ENCODE measurements around the gene PERP. TPM values are rescaled to one million over a fixed set of nuclear protein-coding genes. Genes with fewer than 3 reads are reported as not detected.
A peak's percentile ranks its signal among the peaks of the same experiment; 100 is the strongest.

PERP gene
- total RNA-seq, 1 experiment from 2014 or later: 85.9 TPM

GRCh38 chr6:138105880-138106664, 1.1 kb downstream of the PERP start:
- H3K9me2 ChIP-seq (ENCODE audit: insufficient read depth): no peaks in the 10 kb centered on the region
- no peak for ATAC-seq
- ChIA-PET CTCF (interaction anchor here (1.2 to 2.4 kb wide), 3 partner anchors 99 to 105 kb away, joined by 3 to 11 read pairs (median 6); no protein-coding TSS in a partner anchor), RAD21 (ENCODE audit: low non-redundant PET in 1 of 2, low total read pairs in 2 of 2, uncharacterized antibody in 2 of 2, unreplicated experiment in 2 of 2) (no interaction called here), POLR2A (interaction anchor here (0.9 to 1.6 kb wide), 3 partner anchors 19 to 99 kb away, joined by 4 to 6 read pairs (median 5); no protein-coding TSS in a partner anchor)
- H3K27ac ChIP-seq (ENCODE audit: low read depth, low read length): peak overlapping the region; percentile 92
- H3K79me2 ChIP-seq (ENCODE audit: insufficient read depth, low read length): peaks cover 47% of the 10 kb centered on the region
- H3K4me3 ChIP-seq (replicated peaks in 1 of 2; ENCODE audit: low read depth in 1 of 2, low read length in 2 of 2): peak overlapping the region; percentile 75 to 78
- H3K4me1 ChIP-seq (ENCODE audit: control insufficient read depth in 1 of 2, insufficient read depth in 2 of 2, low read length in 2 of 2): peaks cover 13 to 33% of the 10 kb centered on the region in 2 experiments
- H3K9me3 ChIP-seq (ENCODE audit: control insufficient read depth in 1 of 2, insufficient read depth in 1 of 2, low read depth in 1 of 2, low read length in 2 of 2): no peaks in the 10 kb centered on the region
- H3K36me3 ChIP-seq (ENCODE audit: control insufficient read depth in 1 of 2, insufficient read depth in 2 of 2, low read length in 2 of 2): peaks cover 0 to 3% of the 10 kb centered on the region in 2 experiments; a peak in 1 of 4 replicates
- H3K4me2 ChIP-seq (ENCODE audit: low read length): peak overlapping the region; percentile 96
- H3K27me3 ChIP-seq (ENCODE audit: insufficient read depth, low read length): no peaks in the 10 kb centered on the region
- no peak for DNase-seq (ENCODE audit: low read depth, low spot score)
- no peaks in the 10 kb centered on the region for H4K20me1 ChIP-seq (ENCODE audit: insufficient read depth)
- no peak for TF ChIP-seq CEBPB (IDR thresholded peaks at IDR 0.05; ENCODE audit: low read depth)
- TF ChIP-seq FOSL1 (IDR thresholded peaks at IDR 0.05; ENCODE audit: low read depth): no peak
- TF ChIP-seq POLR2AphosphoS5 (IDR thresholded peaks at IDR 0.05; ENCODE audit: low read depth, low read length): no peak
- no peak for TF ChIP-seq EGR1 (IDR thresholded peaks at IDR 0.05; ENCODE audit: low read depth)
- TF ChIP-seq REST (IDR thresholded peaks at IDR 0.05; ENCODE audit: low read depth): no peak
- TF ChIP-seq ZFX (IDR thresholded peaks at IDR 0.05): no peak
- no peak for TF ChIP-seq YY1 (IDR thresholded peaks at IDR 0.05; ENCODE audit: extremely low read depth, insufficient replicate concordance, low read depth, low read length)
- no peak for TF ChIP-seq SP1 (IDR thresholded peaks at IDR 0.05; ENCODE audit: low read depth)
- TF ChIP-seq MAX (IDR thresholded peaks at IDR 0.05): no peak
- no peak for TF ChIP-seq CBX3 (IDR thresholded peaks at IDR 0.05; ENCODE audit: low read depth)
- TF ChIP-seq POLR2A (IDR thresholded peaks at IDR 0.05; ENCODE audit: borderline replicate concordance, extremely low read depth, insufficient read depth, insufficient read length): no peak
- TF ChIP-seq JUND (IDR thresholded peaks at IDR 0.05): no peak
- TF ChIP-seq SRF (IDR thresholded peaks at IDR 0.05; ENCODE audit: low read depth): no peak
- intact Hi-C loops (cut with micrococcal nuclease): loop anchor here (5.0 kb wide), 2 partner anchors 239 to 834 kb away; partner anchors contain the start of gene TNFAIP3
- TSS peak; percentile 61 for BruUV-seq (replicated peaks)
- H2AFZ ChIP-seq (ENCODE audit: low read depth, low read length, poor library complexity, severe bottlenecking): no peak overlapping the region
- H3K9ac ChIP-seq (ENCODE audit: low read length): peak overlapping the region; percentile 80

All from HCT116 (cell line).